Smooth muscle cell (in vitro differentiated cells): ENCODE measurements around the gene CDK17. TPM values are rescaled to one million over a fixed set of nuclear protein-coding genes. Genes with fewer than 3 reads are reported as not detected.
"Not testable (repeated sequence)": the region's sequence is repeated elsewhere in the genome, so short reads cannot be mapped to it uniquely, and the experiment has no call there.

ENCODE experiments used
- DNase-seq: peaks from one replicate; lab custom pipeline; 2025; ENCODE audit not compliant: unreplicated experiment; lab: John Stamatoyannopoulos, UW
- H2AFZ ChIP-seq: fragments of 200-600 bp; sonication (generic); 2 replicates; pipeline ENCODE4 v1.6.0; 2016; ENCODE audit warnings: antibody characterized with exemption, low read depth, mild to moderate bottlenecking
- H3F3A ChIP-seq: fragments of 200-600 bp; sonication (generic); 2 replicates; pipeline ENCODE4 v1.6.0; 2017; ENCODE audit warnings: antibody characterized with exemption, low read depth
- H3K27ac ChIP-seq: fragments of 200-600 bp; sonication (generic); 2 replicates; pipeline ENCODE4 v1.5.1; 2016; ENCODE audit warnings: low read depth, mild to moderate bottlenecking
- H3K27me3 ChIP-seq: fragments of 200-600 bp; sonication (generic); 2 replicates; pipeline ENCODE4 v1.6.1; 2016; ENCODE audit warnings: low read depth, mild to moderate bottlenecking
- H3K36me3 ChIP-seq: fragments of 200-600 bp; sonication (generic); 2 replicates; pipeline ENCODE4 v1.5.1; 2016; ENCODE audit warnings: low read depth
- H3K4me1 ChIP-seq: fragments of 200-600 bp; sonication (generic); 2 replicates; pipeline ENCODE4 v1.5.1; 2016; ENCODE audit warnings: low read depth
- H3K4me2 ChIP-seq: fragments of 200-600 bp; sonication (generic); 2 replicates; pipeline ENCODE4 v1.6.0; 2016; ENCODE audit warnings: mild to moderate bottlenecking
- H3K4me3 ChIP-seq: fragments of 200-600 bp; sonication (generic); 2 replicates; pipeline ENCODE4 v1.5.1; 2016; ENCODE audit warnings: mild to moderate bottlenecking
- H3K79me2 ChIP-seq: fragments of 200-600 bp; sonication (generic); 2 replicates; pipeline ENCODE4 v1.6.0; 2016; ENCODE audit warnings: low read depth, mild to moderate bottlenecking
- H3K9ac ChIP-seq: fragments of 200-600 bp; sonication (generic); 2 replicates; pipeline ENCODE4 v1.6.0; 2016; ENCODE audit warnings: low read depth
- H3K9me3 ChIP-seq: fragments of 200-600 bp; sonication (generic); replicated peaks from 2 replicates; pipeline ENCODE4 v1.5.1; 2016; ENCODE audit warnings: low read depth
- H4K20me1 ChIP-seq: fragments of 200-600 bp; sonication (generic); 2 replicates; pipeline ENCODE4 v1.6.0; 2016; ENCODE audit warnings: low read depth
- WGBS: methylation state at CpG from one replicate; pipeline ENCODE4 v1.1.7; 2016; ENCODE audit warnings: low lambda C conversion rate; 5-methylcytosine and 5-hydroxymethylcytosine counted together
- polyA plus RNA-seq: library from polyadenylated mRNA; unstranded; fragments of >200 nt; fragmentation: Nextera tagmentation; extraction: Ambion mirVana; gene quantifications from 2 replicates; pipeline ENCODE4 v1.2.1, GENCODE V29; 2016
- total RNA-seq: library from RNA; depleted of rRNA; stranded (reverse); fragments of >200 nt; gene quantifications from 2 replicates; pipeline ENCODE4 v1.2.3, GENCODE V29; 2014
- TF ChIP-seq, protein P1 (sequence below): fragments of 200-600 bp; sonication (generic); IDR thresholded peaks from 2 replicates; pipeline ENCODE4 v1.5.1; 2017; ENCODE audit warnings: borderline replicate concordance, mild to moderate bottlenecking, antibody characterized with exemption; ENCODE audit not compliant: insufficient read depth, poor library complexity, severe bottlenecking

The CDK17 gene
- total and polyA plus RNA-seq, 2 experiments from 2014 or later: 16.0 to 49.8 TPM

DNA sequence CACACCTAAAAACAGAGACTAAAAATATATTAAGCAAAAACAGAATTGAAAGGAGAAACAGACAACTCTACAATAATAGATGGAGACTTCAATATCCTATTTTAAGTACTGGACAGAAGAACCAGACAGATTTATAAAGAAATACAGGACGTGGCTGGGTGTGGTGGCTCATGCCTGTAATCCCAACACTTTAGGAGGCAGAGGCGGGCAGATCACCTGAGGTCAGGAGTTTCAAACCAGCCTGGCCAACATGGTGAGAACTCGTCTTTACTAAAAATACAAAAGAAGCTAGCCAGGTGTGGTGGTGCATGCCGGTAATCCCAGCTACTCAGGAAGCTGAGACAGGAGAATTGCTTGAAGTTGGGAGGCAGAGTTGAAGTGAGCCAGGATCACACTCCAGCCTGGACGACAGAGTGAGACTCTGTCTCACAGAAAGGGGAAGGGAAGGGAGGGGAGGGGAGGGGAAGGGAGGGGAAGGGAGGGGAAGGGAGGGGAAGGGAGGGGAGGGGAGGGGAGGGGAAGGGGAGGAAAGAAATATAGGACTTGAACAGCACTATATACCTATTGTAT is 53.0 kb downstream of the CDK17 start:
- 59% methylated on average over 5 of the region's 5 CpGs for WGBS
- H3F3A ChIP-seq: no peaks in the 10 kb centered on the region
- no peak overlapping the region for H2AFZ ChIP-seq
- no peak overlapping the region for H3K4me2 ChIP-seq
- peaks cover 98% of the 10 kb centered on the region for H3K79me2 ChIP-seq
- H3K9ac ChIP-seq: no peak overlapping the region
- no peaks in the 10 kb centered on the region for H3K27me3 ChIP-seq
- DNase-seq: no peak
- TF ChIP-seq, protein P1, sequence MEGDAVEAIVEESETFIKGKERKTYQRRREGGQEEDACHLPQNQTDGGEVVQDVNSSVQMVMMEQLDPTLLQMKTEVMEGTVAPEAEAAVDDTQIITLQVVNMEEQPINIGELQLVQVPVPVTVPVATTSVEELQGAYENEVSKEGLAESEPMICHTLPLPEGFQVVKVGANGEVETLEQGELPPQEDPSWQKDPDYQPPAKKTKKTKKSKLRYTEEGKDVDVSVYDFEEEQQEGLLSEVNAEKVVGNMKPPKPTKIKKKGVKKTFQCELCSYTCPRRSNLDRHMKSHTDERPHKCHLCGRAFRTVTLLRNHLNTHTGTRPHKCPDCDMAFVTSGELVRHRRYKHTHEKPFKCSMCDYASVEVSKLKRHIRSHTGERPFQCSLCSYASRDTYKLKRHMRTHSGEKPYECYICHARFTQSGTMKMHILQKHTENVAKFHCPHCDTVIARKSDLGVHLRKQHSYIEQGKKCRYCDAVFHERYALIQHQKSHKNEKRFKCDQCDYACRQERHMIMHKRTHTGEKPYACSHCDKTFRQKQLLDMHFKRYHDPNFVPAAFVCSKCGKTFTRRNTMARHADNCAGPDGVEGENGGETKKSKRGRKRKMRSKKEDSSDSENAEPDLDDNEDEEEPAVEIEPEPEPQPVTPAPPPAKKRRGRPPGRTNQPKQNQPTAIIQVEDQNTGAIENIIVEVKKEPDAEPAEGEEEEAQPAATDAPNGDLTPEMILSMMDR: no peak
- no peaks in the 10 kb centered on the region for H3K36me3 ChIP-seq
- no peak overlapping the region for H3K27ac ChIP-seq
- no peak overlapping the region for H3K4me3 ChIP-seq
- peaks cover 84% of the 10 kb centered on the region for H4K20me1 ChIP-seq
- H3K9me3 ChIP-seq: peaks cover 8% of the 10 kb centered on the region
- H3K4me1 ChIP-seq: no peaks in the 10 kb centered on the region

DNA sequence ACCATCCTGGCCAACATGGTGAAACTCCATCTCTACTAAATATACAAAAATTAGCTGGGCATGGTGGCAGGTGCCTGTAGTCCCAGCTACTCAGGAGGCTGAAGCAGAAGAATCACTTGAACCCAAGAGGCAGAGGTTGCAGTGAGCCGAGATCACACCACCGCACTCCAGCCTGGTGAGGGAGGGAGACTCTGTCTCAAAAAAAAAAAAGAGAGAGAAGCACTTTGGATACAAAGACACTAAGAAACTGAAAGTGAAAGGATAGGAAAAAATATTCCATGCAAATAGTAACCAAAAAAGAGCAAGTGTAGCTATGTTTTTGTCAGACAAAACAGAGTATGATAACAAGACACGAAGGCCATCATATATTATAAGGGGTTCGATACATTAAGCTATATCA is 53.5 kb downstream of the CDK17 start:
- H3K4me1 ChIP-seq, DNase-seq, H2AFZ ChIP-seq, H3K27ac ChIP-seq, H3K9me3 ChIP-seq, H3K36me3 ChIP-seq, H3K9ac ChIP-seq, H3K4me2 ChIP-seq, H3K4me3 ChIP-seq, H3F3A ChIP-seq, H3K27me3 ChIP-seq: not testable (repeated sequence)
- H4K20me1 ChIP-seq: peaks cover 84% of the 10 kb centered on the region
- peaks cover 98% of the 10 kb centered on the region for H3K79me2 ChIP-seq
- 97% methylated on average over 4 of the region's 4 CpGs for WGBS

DNA sequence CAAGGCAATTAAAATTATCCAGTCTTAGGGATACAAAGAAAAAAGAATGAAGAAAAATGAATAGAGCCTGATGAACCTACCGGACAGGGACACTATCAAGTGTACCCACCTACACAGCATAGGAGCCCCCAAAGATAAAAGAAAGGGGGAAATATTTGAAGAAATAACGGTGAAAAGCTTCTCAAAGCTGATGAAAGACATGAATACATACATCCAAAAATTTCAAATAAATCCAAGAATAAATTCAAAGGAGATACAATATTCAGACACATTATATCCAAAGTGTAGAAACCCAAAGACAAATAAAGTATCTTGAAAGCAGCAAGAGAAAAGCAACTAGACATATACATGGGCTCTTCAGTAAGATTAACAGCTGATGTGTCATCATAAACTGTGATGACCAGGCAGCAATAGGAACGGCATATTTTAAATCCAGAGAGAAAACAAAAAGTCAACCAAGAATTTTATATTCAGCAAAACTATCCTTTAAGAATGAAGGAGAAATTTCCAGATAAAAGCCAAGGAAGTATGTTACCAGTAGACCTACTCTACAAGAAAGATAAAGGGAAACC is 56.0 kb downstream of the CDK17 start:
- DNase-seq: no peak
- Histone ChIP-seq H4K20me1 (peaks cover 84% of the 10 kb centered on the region), H3K36me3 (no peaks in the 10 kb centered on the region), H3K79me2 (peaks cover 98% of the 10 kb centered on the region), H3K4me1 (no peaks in the 10 kb centered on the region), H3K9ac (no peak overlapping the region), H3K4me3 (no peak overlapping the region), H3F3A (no peaks in the 10 kb centered on the region), H3K27me3 (no peaks in the 10 kb centered on the region), H3K4me2 (no peak overlapping the region), H3K9me3 (peaks cover 8% of the 10 kb centered on the region), H2AFZ (no peak overlapping the region), H3K27ac (no peak overlapping the region)
- TF ChIP-seq, protein P1: no peak
- 85% methylated on average over 3 of the region's 3 CpGs for WGBS

- no peak overlapping the region for H2AFZ ChIP-seq
- peaks cover 8% of the 10 kb centered on the region for H3K9me3 ChIP-seq
- no peak overlapping the region for H3K4me2 ChIP-seq
- H3K4me3 ChIP-seq: no peak overlapping the region
- TF ChIP-seq, protein P1: no peak
- H3K4me1 ChIP-seq: no peaks in the 10 kb centered on the region
- H3K79me2 ChIP-seq: peaks cover 96% of the 10 kb centered on the region
- DNase-seq: no peak
- H3K9ac ChIP-seq: no peak overlapping the region
- no peak overlapping the region for H3K27ac ChIP-seq
- no peaks in the 10 kb centered on the region for H3K36me3 ChIP-seq
- H4K20me1 ChIP-seq: peaks cover 81% of the 10 kb centered on the region
- no peaks in the 10 kb centered on the region for H3F3A ChIP-seq
- 97% methylated on average over 3 of the region's 3 CpGs for WGBS
- H3K27me3 ChIP-seq: no peaks in the 10 kb centered on the region
Measured at GRCh38 chr12:96343347-96343954, 56.8 kb downstream of the CDK17 start.

DNA sequence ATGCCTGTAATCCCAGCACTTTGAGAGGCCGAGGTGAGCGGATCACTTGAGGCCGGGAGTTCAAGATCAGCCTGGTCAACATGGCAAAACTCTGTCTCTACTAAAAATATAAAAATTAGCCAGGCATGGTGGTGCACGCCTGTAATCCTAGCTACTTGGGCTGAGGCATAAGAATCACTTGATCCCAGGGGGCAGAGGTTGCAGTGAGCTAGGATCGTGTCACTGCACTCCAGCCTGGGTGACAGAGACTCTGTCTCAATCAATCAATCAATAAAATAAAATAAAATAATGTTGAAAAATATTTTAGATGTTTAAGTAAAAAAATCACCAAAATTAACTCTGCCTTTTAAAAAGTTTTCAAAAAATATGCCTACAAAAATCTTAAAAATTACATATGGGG is 60.6 kb downstream of the CDK17 start:
- H3K4me2 ChIP-seq, H2AFZ ChIP-seq, H3K36me3 ChIP-seq, H3F3A ChIP-seq, H3K9me3 ChIP-seq, H3K27me3 ChIP-seq, DNase-seq, H3K27ac ChIP-seq, H3K4me3 ChIP-seq, H3K9ac ChIP-seq, H3K4me1 ChIP-seq: not testable (repeated sequence)
- Histone ChIP-seq H4K20me1 (peaks cover 88% of the 10 kb centered on the region), H3K79me2 (peaks cover 97% of the 10 kb centered on the region)
- 95% methylated on average over 5 of the region's 5 CpGs for WGBS
